ENCODE data around the gene GNB1. TPM values are rescaled to one million over a fixed set of nuclear protein-coding genes. Genes with fewer than 3 reads are reported as not detected.
"Not testable (repeated sequence)": the region's sequence is repeated elsewhere in the genome, so short reads cannot be mapped to it uniquely, and the experiment has no call there.

GNB1 gene
- total RNA-seq, 1 donor, result 88.7 TPM

GRCh38 chr1:1938613-1939295 is 47.9 kb upstream of the GNB1 start:
- Histone ChIP-seq H4K20me1 (ENCODE audit: insufficient read depth, low read length) (no peaks in the 10 kb centered on the region), H3K9me3 (ENCODE audit: low read depth, low read length) (no peaks in the 10 kb centered on the region), H3K27ac (ENCODE audit: low read depth, low read length) (no peak overlapping the region), H3K4me2 (ENCODE audit: insufficient read depth, low read length) (no peak overlapping the region), H3K36me3 (ENCODE audit: insufficient read depth, low read length) (no peaks in the 10 kb centered on the region), H3K4me3 (ENCODE audit: insufficient read depth, low read length) (no peak overlapping the region), H3K79me2 (ENCODE audit: insufficient read depth, low read length) (no peaks in the 10 kb centered on the region), H2AFZ (ENCODE audit: low read length) (no peak overlapping the region), H3K4me1 (ENCODE audit: insufficient read depth, low read length) (no peaks in the 10 kb centered on the region), H3K27me3 (ENCODE audit: insufficient read depth, low read length) (peaks cover 3% of the 10 kb centered on the region)
- DNase-seq (ENCODE audit: insufficient read length, low spot score, missing footprints), result no peak
- no peak for TF ChIP-seq CTCF (IDR thresholded peaks at IDR 0.05; ENCODE audit: extremely low read depth, low read depth, low read length)

- TF ChIP-seq CTCF (IDR thresholded peaks at IDR 0.05; ENCODE audit: extremely low read depth, low read depth, low read length), result no peak
- Histone ChIP-seq H3K27ac (ENCODE audit: low read depth, low read length) (no peak overlapping the region), H3K4me1 (ENCODE audit: insufficient read depth, low read length) (no peaks in the 10 kb centered on the region), H3K27me3 (ENCODE audit: insufficient read depth, low read length) (peaks cover 3% of the 10 kb centered on the region), H3K36me3 (ENCODE audit: insufficient read depth, low read length) (no peaks in the 10 kb centered on the region), H3K79me2 (ENCODE audit: insufficient read depth, low read length) (no peaks in the 10 kb centered on the region), H3K4me3 (ENCODE audit: insufficient read depth, low read length) (no peak overlapping the region), H4K20me1 (ENCODE audit: insufficient read depth, low read length) (no peaks in the 10 kb centered on the region), H3K4me2 (ENCODE audit: insufficient read depth, low read length) (no peak overlapping the region), H2AFZ (ENCODE audit: low read length) (no peak overlapping the region), H3K9me3 (ENCODE audit: low read depth, low read length) (no peaks in the 10 kb centered on the region)
- DNase-seq (ENCODE audit: insufficient read length, low spot score, missing footprints), result no peak
Measured at GRCh38 chr1:1938276-1938573, 47.3 kb upstream of the GNB1 start.

- Histone ChIP-seq H3K9me3 (ENCODE audit: low read depth, low read length) (no peaks in the 10 kb centered on the region), H3K4me1 (ENCODE audit: insufficient read depth, low read length) (no peaks in the 10 kb centered on the region), H4K20me1 (ENCODE audit: insufficient read depth, low read length) (no peaks in the 10 kb centered on the region), H3K4me2 (ENCODE audit: insufficient read depth, low read length) (no peak overlapping the region), H2AFZ (ENCODE audit: low read length) (no peak overlapping the region), H3K27ac (ENCODE audit: low read depth, low read length) (no peak overlapping the region), H3K79me2 (ENCODE audit: insufficient read depth, low read length) (no peaks in the 10 kb centered on the region), H3K4me3 (ENCODE audit: insufficient read depth, low read length) (no peak overlapping the region), H3K27me3 (ENCODE audit: insufficient read depth, low read length) (peaks cover 3% of the 10 kb centered on the region), H3K36me3 (ENCODE audit: insufficient read depth, low read length) (no peaks in the 10 kb centered on the region)
- DNase-seq (ENCODE audit: insufficient read length, low spot score, missing footprints), result no peak
- no peak for TF ChIP-seq CTCF (IDR thresholded peaks at IDR 0.05; ENCODE audit: extremely low read depth, low read depth, low read length)
Measured at GRCh38 chr1:1937549-1938275, 46.8 kb upstream of the GNB1 start.

- Histone ChIP-seq H3K27me3 (ENCODE audit: insufficient read depth, low read length) (peaks cover 3% of the 10 kb centered on the region), H3K9me3 (ENCODE audit: low read depth, low read length) (no peaks in the 10 kb centered on the region), H3K36me3 (ENCODE audit: insufficient read depth, low read length) (no peaks in the 10 kb centered on the region), H3K4me2 (ENCODE audit: insufficient read depth, low read length) (no peak overlapping the region), H3K4me1 (ENCODE audit: insufficient read depth, low read length) (no peaks in the 10 kb centered on the region), H3K27ac (ENCODE audit: low read depth, low read length) (no peak overlapping the region), H3K79me2 (ENCODE audit: insufficient read depth, low read length) (no peaks in the 10 kb centered on the region), H4K20me1 (ENCODE audit: insufficient read depth, low read length) (no peaks in the 10 kb centered on the region), H3K4me3 (ENCODE audit: insufficient read depth, low read length) (no peak overlapping the region), H2AFZ (ENCODE audit: low read length) (no peak overlapping the region)
- TF ChIP-seq CTCF (IDR thresholded peaks at IDR 0.05; ENCODE audit: extremely low read depth, low read depth, low read length), result no peak
- no peak for DNase-seq (ENCODE audit: insufficient read length, low spot score, missing footprints)
Measured at GRCh38 chr1:1937061-1937460, 46.2 kb upstream of the GNB1 start.

GRCh38 chr1:1934848-1935247 is 44.0 kb upstream of the GNB1 start:
- not testable (repeated sequence) for H3K4me2 ChIP-seq (ENCODE audit: insufficient read depth, low read length)

More at GRCh38 chr1:1934848-1935247, 44.0 kb upstream of the GNB1 start:
- not testable (repeated sequence) for H3K27ac ChIP-seq (ENCODE audit: low read depth, low read length); H2AFZ ChIP-seq (ENCODE audit: low read length); DNase-seq (ENCODE audit: insufficient read length, low spot score, missing footprints); H4K20me1 ChIP-seq (ENCODE audit: insufficient read depth, low read length); H3K4me3 ChIP-seq (ENCODE audit: insufficient read depth, low read length); H3K9me3 ChIP-seq (ENCODE audit: low read depth, low read length); H3K36me3 ChIP-seq (ENCODE audit: insufficient read depth, low read length); H3K4me1 ChIP-seq (ENCODE audit: insufficient read depth, low read length); H3K79me2 ChIP-seq (ENCODE audit: insufficient read depth, low read length); H3K27me3 ChIP-seq (ENCODE audit: insufficient read depth, low read length)
